K562 (cell line): Measurements from ENCODE around the gene EYA3. TPM values are rescaled to one million over a fixed set of nuclear protein-coding genes. Genes with fewer than 3 reads are reported as not detected.

ENCODE experiments used
- ATAC-seq: fragments of 200-7000 bp; cut with Tn5 transposase; 3 replicates; pipeline ENCODE4 v1.9.1; 2020; ENCODE audit warnings: moderate library complexity
- BruUV-seq: library from RNA; stranded (reverse); fragments of 400-500 nt; replicated peaks from 2 replicates; lab custom pipeline; 2021; lab: Mats Ljungman, UMichigan
- CTCF ChIA-PET: fragments of 300-600 bp; formaldehyde crosslinking; extraction: SDS; loops from one replicate; lab custom pipeline; 2021; ENCODE audit warnings: low intra/inter-chr PET ratio; lab: Yijun Ruan, JAX
- POLR2A ChIA-PET: fragments of 300-600, 350-650 bp; sonication (Branson Sonifier 250); formaldehyde crosslinking; extraction: SDS; loops from one replicate; lab custom pipeline; 2021; ENCODE audit warnings: antibody characterized with exemption, inconsistent platforms; lab: Yijun Ruan, JAX
- DNase-seq, 4 experiments: peaks; one replicate each; pipeline versions ENCODE4 v3.0.0 to v3.0.0-alpha.2; 2011 to 2018; ENCODE audit warnings: low spot score in 3 of 4, mixed read lengths in 3 of 4; ENCODE audit errors: extremely low read depth in 1 of 4
- FAIRE-seq: peaks from 2 replicates; lab custom pipeline; 2011; peaks lifted over from hg19 to GRCh38; lab: Jason Lieb, UNC
- H2AFZ ChIP-seq: 2 replicates; pipeline ENCODE4 v1.6.0; 2011; ENCODE audit warnings: low read depth, low read length, control low read depth, inconsistent platforms
- H3K27ac ChIP-seq: fragments of 200-600 bp; 3 replicates; pipeline ENCODE4 v1.8.0; 2011; ENCODE audit warnings: low read depth, mild to moderate bottlenecking, control low read depth, inconsistent platforms, low read length, moderate library complexity, mixed read lengths; ENCODE audit errors: extremely low read depth
- H3K27me3 ChIP-seq, 2 experiments: fragments of 300-600 bp in 1 of 2; 2 replicates in 1 of 2; 3 replicates in 1 of 2; pipeline versions ENCODE4 v1.6.0 to v1.8.0; 2011; ENCODE audit warnings: inconsistent platforms in 2 of 2, low read length in 2 of 2, mild to moderate bottlenecking in 1 of 2, mixed read lengths in 1 of 2, moderate library complexity in 1 of 2; ENCODE audit not compliant: control insufficient read depth in 2 of 2, insufficient read depth in 2 of 2
- H3K36me3 ChIP-seq: fragments of 300-600 bp; 3 replicates; pipeline ENCODE4 v1.8.0; 2011; ENCODE audit warnings: mild to moderate bottlenecking, low read length, inconsistent platforms; ENCODE audit not compliant: control insufficient read depth, insufficient read depth
- H3K4me1 ChIP-seq, 2 experiments: fragments of 200-600 bp in 1 of 2; replicated peaks in 1 of 2; 2 replicates in 1 of 2; 3 replicates in 1 of 2; pipeline versions ENCODE4 v1.5.1 to v1.8.0; 2011; ENCODE audit warnings: inconsistent platforms in 2 of 2, low read length in 2 of 2, mild to moderate bottlenecking in 1 of 2, mixed read lengths in 1 of 2, moderate library complexity in 1 of 2; ENCODE audit not compliant: control insufficient read depth in 2 of 2, insufficient read depth in 2 of 2
- H3K4me2 ChIP-seq: 2 replicates; pipeline ENCODE4 v1.6.1; 2011; ENCODE audit warnings: low read length, control low read depth, inconsistent platforms, mixed read lengths; ENCODE audit not compliant: insufficient read depth
- H3K4me3 ChIP-seq: fragments of 200-600 bp; sonication (generic), shearing (Covaris generic); 2 replicates; pipeline ENCODE4 v1.5.1; 2016; ENCODE audit warnings: control low read depth, inconsistent platforms
- H3K79me2 ChIP-seq: fragments of 200-600 bp; 3 replicates; pipeline ENCODE4 v1.8.0; 2011; ENCODE audit warnings: low read length, inconsistent platforms; ENCODE audit not compliant: control insufficient read depth, insufficient read depth
- H3K9ac ChIP-seq, 2 experiments: 2 replicates each; pipeline versions ENCODE4 v1.6.0 to v1.6.1; 2011; ENCODE audit warnings: low read depth in 2 of 2, low read length in 2 of 2, control low read depth in 1 of 2, inconsistent platforms in 1 of 2, mild to moderate bottlenecking in 1 of 2, mixed read lengths in 1 of 2; ENCODE audit not compliant: insufficient read depth in 1 of 2
- H3K9me1 ChIP-seq: one replicate; pipeline ENCODE4 v1.6.0; 2011; ENCODE audit warnings: inconsistent platforms, mild to moderate bottlenecking, low read length, moderate library complexity; ENCODE audit not compliant: control insufficient read depth, insufficient read depth
- H3K9me3 ChIP-seq: replicated peaks from 2 replicates; pipeline ENCODE4 v1.5.1; 2011; ENCODE audit warnings: low read depth, low read length, inconsistent platforms; ENCODE audit not compliant: control insufficient read depth, insufficient read depth
- H4K20me1 ChIP-seq: replicated peaks from 2 replicates; pipeline ENCODE4 v1.6.1; 2011; ENCODE audit warnings: low read length, inconsistent platforms, mixed read lengths; ENCODE audit not compliant: control insufficient read depth, insufficient read depth
- ARID1B ChIP-seq: fragments of 450-650 bp; IDR thresholded peaks from 2 replicates; pipeline ENCODE4 v1.6.1; 2016; ENCODE audit warnings: antibody characterized with exemption, mild to moderate bottlenecking, inconsistent platforms
- ATF3 ChIP-seq, 2 experiments: fragments of 450-650 bp in 1 of 2; sonication (generic) in 1 of 2; formaldehyde crosslinking in 1 of 2; IDR thresholded peaks in 1 of 2; conservative IDR thresholded peaks in 1 of 2; 2 replicates each; pipeline versions ENCODE4 v1.6.1 to v1.8.1; 2016 to 2023; ENCODE audit warnings: mild to moderate bottlenecking in 2 of 2, moderate library complexity in 2 of 2, inconsistent platforms in 1 of 2, missing genetic modification reagents in 1 of 2
- ELF4 ChIP-seq: fragments of 450-650 bp; formaldehyde crosslinking; IDR thresholded peaks from 2 replicates; pipeline ENCODE4 v1.4.0; 2022; ENCODE audit warnings: missing genetic modification characterization
- ELK1 ChIP-seq: sonication (generic); formaldehyde crosslinking; IDR thresholded peaks from 2 replicates; pipeline ENCODE4 v1.8.1; 2022; ENCODE audit warnings: missing genetic modification reagents
- LARP7 ChIP-seq: fragments of 450-650 bp; IDR thresholded peaks from 2 replicates; pipeline ENCODE4 v1.6.1; 2016
- MEF2D ChIP-seq: conservative IDR thresholded peaks from 2 replicates; pipeline ENCODE4 v1.6.1; 2016; ENCODE audit warnings: low read depth, missing genetic modification characterization, missing compliant biosample characterization
- MXI1 ChIP-seq: IDR thresholded peaks from 2 replicates; pipeline ENCODE4 v1.6.1; 2011; ENCODE audit warnings: low read depth, mild to moderate bottlenecking, improper control_type of control experiment, low read length
- SMAD1 ChIP-seq: fragments of 150-350 bp; IDR thresholded peaks from 2 replicates; pipeline ENCODE4 v1.6.1; 2014; ENCODE audit warnings: low read length, low read depth; ENCODE audit not compliant: partially characterized antibody
- SP1 ChIP-seq: sonication (generic); formaldehyde crosslinking; IDR thresholded peaks from 2 replicates; pipeline ENCODE4 v1.8.1; 2022; ENCODE audit warnings: mild to moderate bottlenecking, missing genetic modification reagents
- ZBED1 ChIP-seq: IDR thresholded peaks from 2 replicates; pipeline ENCODE4 v1.6.1; 2014
- ZC3H11A ChIP-seq: IDR thresholded peaks from 2 replicates; pipeline ENCODE4 v1.6.1; 2012; ENCODE audit warnings: low read depth, low read length, improper control_type of control experiment
- WGBS: fragments of 100-300 bp; shearing (Covaris generic); methylation state at CpG from one replicate; pipeline ENCODE4 v1.1.6; 2016; ENCODE audit warnings: low coverage, mixed read lengths; ENCODE audit not compliant: insufficient coverage; ENCODE audit errors: missing lambda C conversion rate; 5-methylcytosine and 5-hydroxymethylcytosine counted together
- in situ Hi-C: fragments of 300-500 bp; cut with MboI; formaldehyde crosslinking; loops from 4 replicates; pipeline ENCODE4 v1.15.0; 2018; ENCODE audit warnings: inconsistent platforms, mixed read lengths
- intact Hi-C: fragments of 100-400 bp; cut with micrococcal nuclease; formaldehyde crosslinking; loops from 2 replicates; pipeline ENCODE4 v1.14.2; 2022
- polyA plus RNA-seq, 8 experiments: library from polyadenylated mRNA; depleted of rRNA in 4 of 8; stranded (reverse) in 5 of 8; unstranded in 3 of 8; fragments of >200 nt; fragmentation: Nextera tagmentation in 2 of 8; fragmentation: Illumina TruSeq in 1 of 8; extraction: Ambion mirVana in 2 of 8; extraction: Trizol in 1 of 8; gene quantifications; 2 replicates each; pipeline versions ENCODE4 v1.2.1 to v1.2.3, GENCODE V29; 2011 to 2014; ENCODE audit warnings: inconsistent platforms in 1 of 8, missing spikeins in 1 of 8
- total RNA-seq, 7 experiments: library from RNA; depleted of rRNA in 6 of 7; stranded (reverse); fragments of >200 nt in 6 of 7; fragmentation: Illumina TruSeq in 2 of 7; extraction: Trizol in 2 of 7; gene quantifications; 2 replicates each; pipeline versions ENCODE4 v1.2.1 to v1.2.3, GENCODE V29; 2011 to 2021; ENCODE audit warnings: low replicate concordance in 1 of 7
- TF ChIP-seq, protein P1 (sequence below): fragments of 450-650 bp; conservative IDR thresholded peaks from 2 replicates; pipeline ENCODE4 v1.6.1; 2016; ENCODE audit warnings: missing genetic modification characterization, low read depth, mild to moderate bottlenecking, missing compliant biosample characterization, moderate library complexity
- TF ChIP-seq, protein P2 (sequence below), 3 experiments: IDR thresholded peaks in 2 of 3; conservative IDR thresholded peaks in 1 of 3; 2 replicates each; pipeline ENCODE4 v1.5.1; 2011 to 2012; ENCODE audit warnings: low read length in 3 of 3, mild to moderate bottlenecking in 3 of 3, control low read depth in 2 of 3, improper control_type of control experiment in 1 of 3, inconsistent platforms in 1 of 3, low read depth in 1 of 3, mixed read lengths in 1 of 3, moderate library complexity in 1 of 3; ENCODE audit not compliant: insufficient read depth in 2 of 3

Gene EYA3
- total and polyA plus RNA-seq, 9 of the 15 experiments (the other 6 are each of a cell fraction or from before 2014, with no cell fraction given), result 21.7 to 64.0 (median 43.6) TPM

DNA sequence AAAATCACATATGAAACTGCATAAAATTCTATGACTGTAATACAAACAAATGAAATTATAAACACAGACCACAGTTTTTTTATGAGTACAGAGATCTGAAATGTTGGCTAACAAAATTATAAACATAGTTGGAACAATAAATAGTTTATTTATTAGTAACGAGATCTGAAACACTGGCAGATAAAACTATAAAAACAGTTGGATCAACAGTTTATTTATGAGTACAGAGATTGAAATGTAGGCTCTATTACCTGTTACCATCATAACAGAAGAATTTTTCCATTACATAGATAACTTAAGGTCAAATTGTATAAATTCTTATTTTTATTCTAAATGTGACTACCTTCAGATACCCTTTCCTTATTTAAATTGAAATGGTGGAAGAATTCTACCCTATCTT is 14.5 kb downstream of the EYA3 start:
- no peak for FAIRE-seq
- Histone ChIP-seq H3K36me3 (peaks cover 31% of the 10 kb centered on the region), H2AFZ (no peak overlapping the region), H3K4me1 (peaks cover 4 to 14% of the 10 kb centered on the region in 2 experiments; a peak in 4 of 5 replicates), H4K20me1 (no peaks in the 10 kb centered on the region), H3K27me3 (no peaks in the 10 kb centered on the region), H3K27ac (no peak overlapping the region; the same call in 2 of the 3 replicates), H3K9me3 (no peaks in the 10 kb centered on the region), H3K4me2 (no peak overlapping the region), H3K9me1 (no peaks in the 10 kb centered on the region), H3K79me2 (peaks cover 89% of the 10 kb centered on the region), H3K4me3 (no peak overlapping the region), H3K9ac (no peak overlapping the region)
- ChIA-PET CTCF (interaction anchor here (0.6 kb wide), 1 partner anchor 756 kb away, joined by 3 read pairs; no protein-coding TSS in a partner anchor), POLR2A (no interaction called here)
- in situ Hi-C loops, result no loop called here
- DNase-seq, result no peak
- ATAC-seq, result no peak
- 93% methylated on average over 1 of the region's 1 CpG for WGBS
- no TSS peak for BruUV-seq
- intact Hi-C loops, result no loop called here
- no peak for TF ChIP-seq ZC3H11A
- TF ChIP-seq ATF3 (IDR thresholded peaks at IDR 0.05), result no peak
- TF ChIP-seq ATF3 (CRISPR knock-in tag; conservative IDR thresholded peaks at IDR 0.05), result no peak
- TF ChIP-seq, protein P1, sequence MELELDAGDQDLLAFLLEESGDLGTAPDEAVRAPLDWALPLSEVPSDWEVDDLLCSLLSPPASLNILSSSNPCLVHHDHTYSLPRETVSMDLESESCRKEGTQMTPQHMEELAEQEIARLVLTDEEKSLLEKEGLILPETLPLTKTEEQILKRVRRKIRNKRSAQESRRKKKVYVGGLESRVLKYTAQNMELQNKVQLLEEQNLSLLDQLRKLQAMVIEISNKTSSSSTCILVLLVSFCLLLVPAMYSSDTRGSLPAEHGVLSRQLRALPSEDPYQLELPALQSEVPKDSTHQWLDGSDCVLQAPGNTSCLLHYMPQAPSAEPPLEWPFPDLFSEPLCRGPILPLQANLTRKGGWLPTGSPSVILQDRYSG (tag), result no peak
- TF ChIP-seq ZBED1, result no peak
- TF ChIP-seq ELK1 (CRISPR knock-in tag), result no peak
- no peak for TF ChIP-seq ELF4 (CRISPR knock-in tag)
- TF ChIP-seq MXI1, result no peak
- TF ChIP-seq MEF2D (tag), result no peak
- TF ChIP-seq, protein P2, sequence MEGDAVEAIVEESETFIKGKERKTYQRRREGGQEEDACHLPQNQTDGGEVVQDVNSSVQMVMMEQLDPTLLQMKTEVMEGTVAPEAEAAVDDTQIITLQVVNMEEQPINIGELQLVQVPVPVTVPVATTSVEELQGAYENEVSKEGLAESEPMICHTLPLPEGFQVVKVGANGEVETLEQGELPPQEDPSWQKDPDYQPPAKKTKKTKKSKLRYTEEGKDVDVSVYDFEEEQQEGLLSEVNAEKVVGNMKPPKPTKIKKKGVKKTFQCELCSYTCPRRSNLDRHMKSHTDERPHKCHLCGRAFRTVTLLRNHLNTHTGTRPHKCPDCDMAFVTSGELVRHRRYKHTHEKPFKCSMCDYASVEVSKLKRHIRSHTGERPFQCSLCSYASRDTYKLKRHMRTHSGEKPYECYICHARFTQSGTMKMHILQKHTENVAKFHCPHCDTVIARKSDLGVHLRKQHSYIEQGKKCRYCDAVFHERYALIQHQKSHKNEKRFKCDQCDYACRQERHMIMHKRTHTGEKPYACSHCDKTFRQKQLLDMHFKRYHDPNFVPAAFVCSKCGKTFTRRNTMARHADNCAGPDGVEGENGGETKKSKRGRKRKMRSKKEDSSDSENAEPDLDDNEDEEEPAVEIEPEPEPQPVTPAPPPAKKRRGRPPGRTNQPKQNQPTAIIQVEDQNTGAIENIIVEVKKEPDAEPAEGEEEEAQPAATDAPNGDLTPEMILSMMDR (IDR thresholded peaks at IDR 0.05 in 2 of 3, conservative IDR thresholded peaks at IDR 0.05 in 1 of 3; ENCODE audit: insufficient read depth in 2 of 3, low read depth in 1 of 3, low read length in 3 of 3), result no peak
- no peak for TF ChIP-seq LARP7
- no peak for TF ChIP-seq ARID1B
- no peak for TF ChIP-seq SMAD1
- no peak for TF ChIP-seq SP1
